Activated naive CD4-positive, alpha-beta T cell treated with anti-CD3 and anti-CD28 coated beads, Interleukin-2, amount 10 ng/mL, durations not matched to agents 7 days and 5 days (primary cell): ENCODE results near the gene MBP.

Source experiments
- CTCF ChIA-PET: fragments of 350-600 bp; sonication (Branson Sonifier 250); formaldehyde crosslinking; loops from one replicate; lab custom pipeline; 2021; ENCODE audit warnings: antibody characterized with exemption; lab: Charles Lee
- DNase-seq: peaks from one replicate; pipeline ENCODE4 v3.0.0-alpha.2; 2020
- H3K27ac Mint-ChIP-seq: one replicate; pipeline ENCODE4 v1.8.0; 2021; ENCODE audit warnings: mild to moderate bottlenecking, moderate library complexity, mixed read lengths
- H3K27me3 Mint-ChIP-seq: one replicate; pipeline ENCODE4 v1.8.0; 2021; ENCODE audit warnings: mild to moderate bottlenecking, mixed read lengths
- H3K36me3 Mint-ChIP-seq: one replicate; pipeline ENCODE4 v1.8.0; 2021; ENCODE audit warnings: mixed read lengths
- H3K4me1 Mint-ChIP-seq: one replicate; pipeline ENCODE4 v1.8.0; 2021; ENCODE audit warnings: mixed read lengths
- H3K4me3 Mint-ChIP-seq: one replicate; pipeline ENCODE4 v1.8.0; 2021; ENCODE audit warnings: mild to moderate bottlenecking, moderate library complexity, mixed read lengths
- H3K9me3 Mint-ChIP-seq: one replicate; pipeline ENCODE4 v1.8.0; 2021; ENCODE audit warnings: mixed read lengths

MBP gene

DNA sequence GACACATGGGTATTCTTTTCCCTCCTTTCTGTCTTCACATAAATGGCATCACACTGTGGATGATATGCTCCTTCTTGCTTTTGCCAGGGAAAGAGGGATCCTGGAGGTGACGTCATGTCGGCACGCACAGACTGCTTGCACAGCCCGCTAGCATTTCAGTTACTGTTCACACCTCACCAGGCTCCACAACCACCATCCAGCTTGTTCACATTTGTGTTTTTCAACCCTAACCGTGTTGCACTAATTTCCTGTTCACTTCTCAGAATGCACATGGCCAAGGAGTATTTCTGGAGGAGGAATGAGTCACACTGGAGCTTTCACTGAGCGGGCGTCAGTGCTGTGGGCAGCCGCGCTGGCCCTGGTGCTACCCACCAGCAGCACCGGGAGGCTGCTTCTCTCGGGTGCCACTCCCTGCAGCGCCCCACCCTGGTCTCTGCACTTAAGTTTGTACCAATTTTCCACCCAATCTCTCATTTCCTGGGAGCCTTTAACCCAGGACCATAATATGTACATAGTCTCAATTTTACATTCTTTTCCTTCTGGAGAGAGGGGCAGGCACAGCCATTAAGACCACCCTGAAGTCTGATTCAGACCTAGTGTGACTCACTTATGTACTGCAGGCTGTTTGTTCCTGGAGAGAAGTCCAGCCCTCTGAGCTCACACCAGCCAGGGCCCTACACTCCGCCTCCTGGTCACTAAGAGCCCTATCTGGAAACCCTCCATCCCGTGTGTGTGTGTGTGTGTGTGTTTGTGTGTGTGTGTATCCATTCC is 65.1 kb downstream of the MBP start:
- Mint-ChIP-seq H3K9me3 (no peaks in the 10 kb centered on the region), H3K27ac (peak overlapping the region; percentile 100), H3K4me1 (peaks cover 100% of the 10 kb centered on the region), H3K36me3 (peaks cover 77% of the 10 kb centered on the region), H3K27me3 (no peaks in the 10 kb centered on the region), H3K4me3 (peak overlapping the region; percentile 60)
- CTCF ChIA-PET: interaction anchor here (0.6 to 3.5 kb wide), 9 partner anchors 11 to 144 kb away, joined by 3 to 17 read pairs (median 5); no protein-coding TSS in a partner anchor
- peak; percentile 75 for DNase-seq

GRCh38 chr18:77066689-77067088 is 65.9 kb downstream of the MBP start:
- CTCF ChIA-PET: interaction anchor here (0.8 to 1.9 kb wide), 5 partner anchors 10 to 145 kb away, joined by 3 to 12 read pairs (median 5); no protein-coding TSS in a partner anchor
- no peak overlapping the region for H3K4me3 Mint-ChIP-seq
- peak overlapping the region; percentile 100 for H3K27ac Mint-ChIP-seq
- H3K4me1 Mint-ChIP-seq: peaks cover 100% of the 10 kb centered on the region
- H3K27me3 Mint-ChIP-seq: no peaks in the 10 kb centered on the region
- no peak for DNase-seq
- H3K9me3 Mint-ChIP-seq: no peaks in the 10 kb centered on the region
- H3K36me3 Mint-ChIP-seq: peaks cover 77% of the 10 kb centered on the region

- peaks cover 76% of the 10 kb centered on the region for H3K36me3 Mint-ChIP-seq
- no peak for DNase-seq
- no peak overlapping the region for H3K4me3 Mint-ChIP-seq
- H3K9me3 Mint-ChIP-seq: no peaks in the 10 kb centered on the region
- CTCF ChIA-PET: interaction anchor here (1.6 to 3.5 kb wide), 2 partner anchors 11 to 65 kb away, joined by 4 to 22 read pairs; no protein-coding TSS in a partner anchor
- peak overlapping the region; percentile 100 for H3K27ac Mint-ChIP-seq
- no peaks in the 10 kb centered on the region for H3K27me3 Mint-ChIP-seq
- peaks cover 100% of the 10 kb centered on the region for H3K4me1 Mint-ChIP-seq
Observed at GRCh38 chr18:77066101-77066500, 66.5 kb downstream of the MBP start.

GRCh38 chr18:77065221-77065981 is 67.2 kb downstream of the MBP start:
- CTCF ChIA-PET: interaction anchor here (1.0 to 3.5 kb wide), 5 partner anchors 11 to 146 kb away, joined by 3 to 22 read pairs (median 3); partner anchors contain the start of gene MBP
- Mint-ChIP-seq H3K27ac (peak overlapping the region; percentile 100), H3K36me3 (peaks cover 79% of the 10 kb centered on the region), H3K9me3 (no peaks in the 10 kb centered on the region), H3K4me3 (no peak overlapping the region), H3K27me3 (no peaks in the 10 kb centered on the region), H3K4me1 (peaks cover 100% of the 10 kb centered on the region)
- no peak for DNase-seq

DNA sequence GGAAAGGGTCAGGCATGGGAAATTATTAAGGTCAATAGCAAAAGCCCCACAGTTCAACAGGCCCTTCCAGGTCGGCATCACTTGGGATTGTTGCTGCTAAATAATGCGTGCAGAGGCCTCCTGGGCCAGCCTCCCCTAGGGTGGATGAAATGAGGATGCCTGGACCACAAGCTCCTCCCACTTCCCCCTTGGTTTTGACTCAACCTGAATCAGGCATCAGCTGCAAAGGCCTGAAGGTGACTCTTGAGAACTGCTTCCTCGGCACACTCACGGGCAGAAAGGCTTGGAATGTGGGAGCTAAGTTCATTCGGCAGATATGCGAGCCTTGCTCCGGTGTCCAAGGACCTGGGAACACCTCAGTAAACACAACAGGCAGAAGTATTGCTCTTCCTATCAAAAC is 69.3 kb downstream of the MBP start:
- Mint-ChIP-seq H3K36me3 (peaks cover 73% of the 10 kb centered on the region), H3K4me1 (peaks cover 95% of the 10 kb centered on the region), H3K4me3 (peak overlapping the region; percentile 64), H3K27ac (peak overlapping the region; percentile 100), H3K27me3 (no peaks in the 10 kb centered on the region), H3K9me3 (no peaks in the 10 kb centered on the region)
- peak; percentile 90 for DNase-seq
- CTCF ChIA-PET: interaction anchor here (0.7 to 3.7 kb wide), 9 partner anchors 8 to 148 kb away, joined by 3 to 24 read pairs (median 6); partner anchors contain the start of gene MBP

- Mint-ChIP-seq H3K36me3 (peaks cover 73% of the 10 kb centered on the region), H3K27me3 (no peaks in the 10 kb centered on the region), H3K27ac (peak overlapping the region; percentile 100), H3K9me3 (no peaks in the 10 kb centered on the region), H3K4me1 (peaks cover 89% of the 10 kb centered on the region), H3K4me3 (peak overlapping the region; percentile 64)
- CTCF ChIA-PET: interaction anchor here (0.7 to 3.7 kb wide), 10 partner anchors 8 to 149 kb away, joined by 3 to 24 read pairs (median 6); partner anchors contain the start of gene MBP
- peak; percentile 85 for DNase-seq
Observed at GRCh38 chr18:77062518-77063003, 70.0 kb downstream of the MBP start.

DNA sequence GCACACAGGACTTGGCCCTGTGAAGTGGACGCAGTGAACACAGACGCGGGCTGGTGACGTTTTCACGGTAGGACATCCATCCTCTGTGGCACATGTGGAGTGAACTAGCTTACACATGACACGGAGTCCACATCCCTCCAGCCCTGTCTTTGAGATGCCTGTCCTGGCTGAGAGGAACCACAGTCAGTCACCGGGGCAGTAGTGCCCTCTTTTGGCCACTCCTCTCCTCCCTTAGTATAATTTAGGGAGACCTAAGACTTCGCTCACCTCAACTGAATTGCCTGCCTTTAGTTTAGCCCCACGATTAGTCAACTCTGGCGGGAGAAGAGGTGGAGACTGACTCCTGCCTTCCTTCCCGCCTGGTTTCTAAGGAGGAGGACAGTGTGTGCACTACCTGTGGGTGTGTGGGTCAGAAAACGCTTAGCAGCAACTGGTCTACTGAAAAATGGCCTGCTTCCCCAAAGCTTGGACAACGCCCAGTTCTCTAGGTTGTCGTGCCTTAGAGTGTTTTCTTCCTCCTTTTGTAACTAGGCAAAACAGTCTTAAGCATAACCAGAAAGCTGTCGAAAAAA is 70.6 kb downstream of the MBP start:
- Mint-ChIP-seq H3K27me3 (no peaks in the 10 kb centered on the region), H3K9me3 (no peaks in the 10 kb centered on the region), H3K4me1 (peaks cover 89% of the 10 kb centered on the region), H3K36me3 (peaks cover 75% of the 10 kb centered on the region), H3K27ac (peak overlapping the region; percentile 100), H3K4me3 (peak overlapping the region; percentile 55)
- DNase-seq: peak; percentile 59
- CTCF ChIA-PET: interaction anchor here (1.1 to 3.7 kb wide), 10 partner anchors 9 to 149 kb away, joined by 3 to 24 read pairs (median 6); partner anchors contain the start of gene MBP

GRCh38 chr18:77061281-77061945 is 71.2 kb downstream of the MBP start:
- Mint-ChIP-seq H3K4me1 (peaks cover 89% of the 10 kb centered on the region), H3K36me3 (peaks cover 77% of the 10 kb centered on the region), H3K9me3 (no peaks in the 10 kb centered on the region), H3K4me3 (peak overlapping the region; percentile 46), H3K27me3 (no peaks in the 10 kb centered on the region), H3K27ac (peak overlapping the region; percentile 100)
- CTCF ChIA-PET: interaction anchor here (0.7 to 3.7 kb wide), 9 partner anchors 8 to 150 kb away, joined by 3 to 24 read pairs (median 6); partner anchors contain the start of gene MBP
- no peak for DNase-seq

DNA sequence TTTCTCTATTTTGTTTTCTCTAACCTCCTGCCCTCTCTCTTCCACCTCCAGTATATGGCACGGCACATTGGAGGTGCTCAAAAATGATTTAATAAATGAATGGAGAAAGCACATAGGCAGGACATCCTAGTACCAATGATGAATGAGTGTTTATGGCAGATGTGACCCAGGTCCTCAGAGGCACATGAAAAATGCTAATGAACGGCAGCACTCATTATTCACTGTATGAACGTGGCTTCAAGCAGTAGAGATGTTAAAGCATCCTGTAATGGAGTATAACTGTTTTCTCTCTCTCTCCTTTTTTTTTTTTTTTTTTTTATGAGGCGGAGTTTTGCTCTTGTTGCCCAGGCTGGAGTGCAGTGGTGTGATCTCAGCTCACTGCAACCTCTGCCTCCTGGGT is 72.4 kb downstream of the MBP start:
- peak overlapping the region; percentile 100 for H3K27ac Mint-ChIP-seq
- no peak for DNase-seq
- no peaks in the 10 kb centered on the region for H3K27me3 Mint-ChIP-seq
- peaks cover 89% of the 10 kb centered on the region for H3K4me1 Mint-ChIP-seq
- H3K4me3 Mint-ChIP-seq: no peak overlapping the region
- no peaks in the 10 kb centered on the region for H3K9me3 Mint-ChIP-seq
- CTCF ChIA-PET: interaction anchor here (1.9 kb wide), 1 partner anchor 64 kb away, joined by 7 read pairs; no protein-coding TSS in a partner anchor
- H3K36me3 Mint-ChIP-seq: peaks cover 68% of the 10 kb centered on the region

- Mint-ChIP-seq H3K27ac (peak overlapping the region; percentile 100), H3K4me1 (peaks cover 89% of the 10 kb centered on the region)
- DNase-seq: peak; percentile 43
Observed at GRCh38 chr18:77059294-77059916, 73.2 kb downstream of the MBP start.

GRCh38 chr18:77058290-77058835 is 74.2 kb downstream of the MBP start:
- H3K36me3 Mint-ChIP-seq: peaks cover 54% of the 10 kb centered on the region
- CTCF ChIA-PET: interaction anchor here (0.5 to 6.6 kb wide), 3 partner anchors 44 to 70 kb away, joined by 3 to 47 read pairs (median 5); no protein-coding TSS in a partner anchor
- DNase-seq: no peak
- no peaks in the 10 kb centered on the region for H3K9me3 Mint-ChIP-seq
- H3K27me3 Mint-ChIP-seq: no peaks in the 10 kb centered on the region
- H3K4me1 Mint-ChIP-seq: peaks cover 89% of the 10 kb centered on the region
- H3K27ac Mint-ChIP-seq: no peak overlapping the region
- no peak overlapping the region for H3K4me3 Mint-ChIP-seq

More at GRCh38 chr18:77059294-77059916, 73.2 kb downstream of the MBP start:
- CTCF ChIA-PET: interaction anchor here (0.7 kb wide), 1 partner anchor 43 kb away, joined by 3 read pairs; no protein-coding TSS in a partner anchor
- peaks cover 60% of the 10 kb centered on the region for H3K36me3 Mint-ChIP-seq
- H3K9me3 Mint-ChIP-seq: no peaks in the 10 kb centered on the region
- H3K27me3 Mint-ChIP-seq: no peaks in the 10 kb centered on the region
- no peak overlapping the region for H3K4me3 Mint-ChIP-seq

GRCh38 chr18:77057006-77057395 is 75.6 kb downstream of the MBP start:
- peak overlapping the region; percentile 97 for H3K27ac Mint-ChIP-seq
- H3K4me1 Mint-ChIP-seq: peaks cover 89% of the 10 kb centered on the region
- no peak overlapping the region for H3K4me3 Mint-ChIP-seq
- DNase-seq: no peak
- CTCF ChIA-PET: interaction anchor here (0.7 to 6.6 kb wide), 3 partner anchors 10 to 72 kb away, joined by 3 to 47 read pairs (median 3); no protein-coding TSS in a partner anchor
- peaks cover 49% of the 10 kb centered on the region for H3K36me3 Mint-ChIP-seq
- no peaks in the 10 kb centered on the region for H3K27me3 Mint-ChIP-seq
- no peaks in the 10 kb centered on the region for H3K9me3 Mint-ChIP-seq
